Occipital lobe (tissue), 2 donors: ENCODE results near the gene CENPV. TPM values are rescaled to one million over a fixed set of nuclear protein-coding genes. Genes with fewer than 3 reads are reported as not detected.

Source experiments
- DNase-seq: peaks from one replicate; lab custom pipeline; 2025; lab: John Stamatoyannopoulos, UW
- total RNA-seq: library from RNA; depleted of rRNA; stranded (reverse); fragments of >200 nt; gene quantifications from one replicate; pipeline ENCODE4 v1.2.3, GENCODE V29; 2014

The CENPV gene
- total RNA-seq, 1 donor from 2014 or later = 95.5 TPM

DNA sequence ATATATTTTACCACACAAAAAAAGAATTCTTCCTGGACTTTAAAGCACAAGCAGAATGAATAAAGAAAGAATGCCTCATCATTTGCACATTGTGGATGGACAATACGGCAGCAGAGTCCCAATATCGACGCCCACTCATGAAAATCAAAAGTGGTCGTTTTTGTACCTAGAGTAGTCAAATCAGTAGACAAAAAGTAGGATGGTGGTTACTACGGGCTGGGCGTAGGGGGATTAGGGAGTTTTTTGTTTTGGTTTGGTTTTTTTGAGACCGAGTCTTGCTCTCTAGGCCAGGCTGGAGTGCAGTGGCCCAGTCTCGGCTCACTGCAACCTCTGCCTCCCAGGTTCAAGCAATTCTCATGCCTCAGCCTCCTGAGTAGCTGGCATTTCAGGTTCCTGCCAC, 8.6 kb upstream of the CENPV start:
- no peak for DNase-seq

DNA sequence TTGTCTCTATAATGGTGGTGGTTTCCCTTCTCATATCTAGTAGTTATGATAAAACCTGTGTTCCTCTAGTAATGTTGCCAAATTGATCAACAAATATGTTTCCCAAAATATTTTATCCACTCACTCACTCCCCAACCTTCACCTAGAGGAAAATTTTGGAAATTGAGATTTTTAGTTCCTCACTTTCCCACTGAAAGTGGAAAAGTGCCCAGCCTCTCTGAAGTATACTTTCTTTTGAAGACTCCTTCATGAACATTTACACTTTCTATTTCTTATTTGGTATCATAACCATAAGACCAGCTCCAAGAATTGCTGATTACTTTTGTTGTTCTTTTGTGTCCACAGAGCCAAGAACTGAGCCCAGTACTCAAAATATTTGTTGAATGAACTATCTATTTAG, 5.1 kb upstream of the CENPV start:
- no peak for DNase-seq

DNA sequence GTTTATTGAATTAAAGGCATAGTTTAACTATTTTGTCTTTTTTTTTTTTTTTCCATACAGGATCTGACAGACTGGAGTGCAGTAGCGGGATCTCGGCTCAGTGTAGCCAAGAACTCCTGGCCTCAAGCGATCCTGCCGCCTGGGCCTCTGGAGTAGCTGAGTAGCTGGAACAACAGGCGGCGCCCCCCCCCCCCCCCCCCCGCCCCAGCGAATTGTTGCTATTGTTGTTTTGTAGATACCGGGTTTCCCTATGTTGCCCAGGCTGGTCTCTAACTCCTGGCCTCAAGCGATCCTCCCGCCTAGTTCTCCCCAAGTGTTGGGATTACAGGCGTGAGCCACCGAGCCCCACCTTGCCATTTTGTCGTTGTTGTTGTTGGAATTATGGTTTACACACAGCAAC, 1.3 kb upstream of the CENPV start:
- DNase-seq = no peak

DNA sequence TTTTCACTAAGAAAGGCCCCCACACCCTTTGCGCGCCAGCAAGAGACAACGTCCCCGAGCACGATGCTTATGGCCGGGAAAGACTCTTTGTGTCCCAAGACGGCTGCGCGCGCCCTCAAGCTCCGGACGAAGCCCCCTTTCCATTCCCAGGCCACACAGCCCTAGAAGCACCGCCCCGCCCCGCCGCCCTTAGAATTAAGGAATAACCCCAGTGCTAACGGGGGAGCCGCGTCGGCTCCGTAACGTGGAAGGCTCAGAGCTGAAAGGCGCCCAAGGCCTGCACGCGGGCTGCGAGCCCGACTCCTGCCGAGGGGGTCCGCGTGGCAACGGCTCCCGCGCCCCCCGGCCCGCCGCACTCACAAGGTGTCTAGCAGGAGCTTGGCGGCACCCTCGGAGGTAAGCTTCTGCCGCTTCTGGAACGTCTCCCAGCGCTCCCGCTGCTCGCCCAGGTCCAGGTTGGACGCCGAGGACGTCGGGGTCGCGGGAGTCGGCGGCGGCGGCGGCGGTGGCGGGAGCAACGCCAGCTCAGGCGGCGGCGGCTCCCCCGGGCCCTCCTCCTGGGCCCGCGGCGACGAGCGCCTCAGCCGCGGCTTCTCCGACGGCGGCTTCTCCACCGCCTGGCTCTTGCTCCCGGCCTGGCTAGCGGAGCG, 477 bp downstream of the CENPV start:
- DNase-seq = peak; percentile 16

DNA sequence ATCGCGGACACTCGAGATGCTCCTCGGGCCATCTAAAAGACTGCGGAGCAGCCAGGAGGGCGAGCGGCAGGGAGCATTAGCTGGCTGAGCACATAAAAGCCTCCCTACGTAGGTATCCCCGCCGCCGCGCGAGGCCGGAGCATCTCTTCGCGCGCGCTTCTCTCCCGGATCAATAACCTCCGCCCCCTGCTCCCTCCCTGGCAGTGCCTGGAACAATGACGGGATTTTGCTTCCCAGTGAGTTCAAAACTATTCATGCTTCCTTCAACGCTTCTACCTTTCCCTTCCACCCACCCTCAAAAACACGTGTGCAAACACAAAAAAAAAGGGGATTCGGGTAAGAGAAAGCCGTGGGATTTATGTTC, 984 bp downstream of the CENPV start:
- peak; percentile 19 for DNase-seq

DNA sequence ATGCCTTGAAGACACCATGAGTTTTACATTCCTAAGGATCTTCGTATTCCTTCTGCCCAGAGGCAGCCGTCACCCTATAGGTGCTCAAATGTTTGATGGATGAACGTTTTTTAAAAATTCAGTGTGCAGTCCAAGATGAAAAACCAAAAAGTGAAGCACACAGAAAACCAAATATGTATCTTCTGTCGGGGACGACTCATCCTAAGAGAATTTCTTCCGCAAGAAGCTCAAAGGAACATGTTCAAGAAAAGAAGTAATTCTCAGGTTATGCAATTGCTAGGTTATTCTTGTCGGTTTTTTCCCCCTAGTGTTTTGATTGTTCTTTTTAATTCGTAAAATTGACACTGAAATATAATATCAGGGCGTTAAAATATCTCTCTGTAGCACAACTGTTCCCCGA, 1.4 kb downstream of the CENPV start:
- no peak for DNase-seq

DNA sequence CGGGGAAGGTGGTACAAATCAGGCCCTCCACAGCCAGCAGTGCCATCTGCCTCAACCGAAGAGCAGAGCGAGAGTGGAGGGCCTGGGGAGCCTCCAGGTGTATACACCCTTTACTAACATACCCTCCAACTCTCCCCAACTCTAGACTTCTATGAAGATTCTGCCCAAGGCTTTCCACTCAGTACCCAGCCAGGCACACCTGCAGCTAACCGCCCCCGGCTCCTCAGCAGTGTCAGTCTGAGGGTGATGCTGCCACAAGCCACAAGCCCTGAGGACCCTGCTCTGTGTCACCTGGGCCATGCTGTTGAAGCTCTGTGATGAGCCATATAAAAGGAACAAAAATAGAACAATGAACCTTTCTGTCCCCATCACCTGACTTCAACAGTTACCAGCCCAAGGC, 3.8 kb downstream of the CENPV start:
- DNase-seq = no peak

DNA sequence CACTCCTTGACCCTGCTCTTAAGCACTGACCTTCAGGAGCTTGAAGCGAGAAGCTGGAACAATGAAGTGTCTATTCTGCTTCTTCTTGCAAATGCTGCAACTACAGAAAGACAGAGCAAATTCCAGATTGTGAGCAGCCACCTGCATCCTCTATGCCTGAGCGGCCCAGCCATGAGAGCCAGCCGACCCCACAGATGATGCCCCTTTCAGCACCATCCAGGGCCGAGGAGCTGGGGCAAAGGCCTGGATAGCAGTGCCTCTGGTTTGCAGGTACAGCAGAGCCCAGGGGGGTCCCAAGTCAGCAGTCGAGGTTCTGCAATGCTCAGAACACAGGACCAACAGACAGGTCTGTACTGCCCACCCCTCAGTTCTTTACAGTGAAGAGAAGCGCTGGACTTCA, 4.7 kb downstream of the CENPV start:
- DNase-seq = no peak

DNA sequence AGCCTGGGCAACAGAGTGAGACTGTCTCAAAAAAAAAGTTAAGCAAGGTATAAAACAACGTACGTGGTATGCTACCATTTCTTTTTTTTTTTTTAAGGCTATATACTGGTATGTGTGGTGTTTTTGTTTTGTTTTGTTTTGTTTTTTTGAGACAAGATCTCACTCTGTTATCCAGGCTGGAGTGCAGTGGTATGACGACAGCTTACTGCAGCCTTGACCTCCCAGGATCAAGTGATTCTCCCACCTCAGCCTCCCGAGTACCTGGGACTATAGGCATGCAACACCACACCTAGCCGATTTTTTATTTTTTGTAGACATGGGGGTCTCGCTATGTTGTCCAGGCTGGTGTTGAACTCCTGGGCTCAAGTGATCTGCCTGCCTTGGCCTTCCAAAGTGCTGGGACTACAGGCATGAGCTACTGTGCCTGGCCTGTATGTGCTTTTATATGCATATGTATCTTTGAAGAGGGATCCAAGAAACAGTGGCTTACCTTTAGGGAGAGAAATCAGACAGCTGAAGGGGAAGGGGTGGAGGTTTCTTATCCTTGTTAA, 6.5 kb downstream of the CENPV start:
- DNase-seq = no peak

DNA sequence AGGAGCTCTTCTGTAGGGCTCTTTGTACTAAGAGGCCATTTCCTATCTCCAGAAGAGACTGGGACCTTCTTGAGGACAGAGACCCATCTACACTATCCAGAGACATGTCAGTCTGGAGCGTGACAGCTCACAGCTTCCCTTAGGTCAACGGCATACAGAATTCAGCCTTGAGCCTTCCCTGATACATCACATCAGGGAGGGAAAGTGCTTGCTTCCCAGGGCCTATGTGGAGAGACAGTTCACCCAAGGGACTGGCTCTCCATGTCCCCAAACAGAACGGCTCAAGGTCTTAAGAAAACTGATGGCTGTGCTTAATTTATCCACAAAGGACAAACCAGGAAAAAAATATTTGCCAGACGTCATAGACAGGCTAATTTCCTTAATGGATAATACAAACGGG, 7.7 kb downstream of the CENPV start:
- DNase-seq = no peak

DNA sequence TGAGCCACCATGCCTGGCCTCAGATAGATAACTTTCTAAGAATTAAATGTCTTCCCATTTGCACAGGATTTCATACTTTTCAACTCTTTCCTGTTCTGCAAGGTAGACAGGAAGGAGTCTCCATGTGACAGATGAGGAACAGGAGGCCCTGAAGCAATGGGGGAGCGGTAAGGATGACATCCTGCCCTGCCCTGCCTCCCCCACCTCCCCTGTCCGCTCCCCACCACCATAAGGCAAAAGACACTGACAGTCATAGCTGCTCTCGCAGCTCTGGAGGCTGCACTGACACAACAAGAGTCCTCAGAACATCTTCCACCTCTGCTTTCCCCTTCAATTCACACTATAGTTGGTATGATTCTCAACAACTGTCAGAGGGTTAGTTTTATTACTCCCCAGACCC, 9.7 kb downstream of the CENPV start:
- no peak for DNase-seq

DNA sequence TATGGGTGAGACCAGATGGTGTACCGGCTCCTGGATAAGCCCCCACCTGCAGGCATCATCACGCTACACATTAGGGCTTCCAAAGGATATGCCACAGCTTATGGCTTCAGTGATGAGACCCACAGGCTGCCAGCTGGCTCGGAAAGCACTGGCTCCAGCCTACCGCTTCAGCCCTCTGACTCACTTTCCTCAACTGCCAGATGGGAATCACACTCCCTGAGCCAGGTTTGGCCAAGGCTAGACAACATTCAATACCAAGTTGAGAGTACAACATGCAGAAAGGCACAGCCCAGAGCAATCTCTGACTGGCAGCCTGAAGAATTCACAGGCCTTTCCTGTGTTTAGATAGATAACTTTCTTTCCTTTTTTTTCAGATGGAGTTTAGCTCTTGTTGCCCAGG, 10.3 kb downstream of the CENPV start:
- DNase-seq = peak; percentile 55

DNA sequence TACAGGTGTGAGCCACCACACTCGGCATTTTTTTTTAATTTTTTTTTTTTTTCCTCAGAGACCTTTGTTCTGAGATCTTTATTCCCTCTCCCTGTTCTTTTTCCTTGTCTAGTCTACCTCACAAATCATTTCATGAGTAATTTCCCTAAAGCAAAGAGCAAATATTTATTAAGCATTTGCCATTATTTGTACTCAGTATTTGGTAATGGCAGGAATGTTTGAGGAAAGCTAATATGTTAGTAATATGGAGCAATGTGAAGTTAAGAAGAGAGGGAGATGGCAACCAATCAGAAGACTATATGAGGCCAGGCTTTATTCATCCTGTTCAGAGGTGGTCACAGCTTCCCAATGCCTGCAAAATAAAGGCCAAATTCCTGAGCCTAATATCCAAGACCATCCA, 13.3 kb downstream of the CENPV start:
- no peak for DNase-seq

DNA sequence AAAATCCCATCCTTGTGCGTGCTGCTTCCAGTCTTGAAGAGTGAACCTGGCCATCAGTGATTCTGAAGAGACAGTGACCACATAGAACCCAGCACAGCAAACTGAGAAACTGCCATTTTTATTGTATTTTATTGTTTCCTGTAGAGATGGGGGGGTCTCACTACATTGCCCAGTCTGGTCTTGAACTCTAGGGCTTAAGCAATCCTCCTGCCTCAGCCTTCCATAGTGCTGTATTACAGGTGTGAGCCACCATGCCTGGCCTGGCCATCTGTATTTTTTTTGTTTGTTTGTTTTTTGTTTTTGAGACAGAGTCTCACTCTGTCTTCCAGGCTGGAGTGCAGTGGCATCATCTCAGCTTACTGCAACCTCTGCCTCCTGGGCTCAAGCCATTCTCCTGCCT, 13.9 kb downstream of the CENPV start:
- DNase-seq = no peak

DNA sequence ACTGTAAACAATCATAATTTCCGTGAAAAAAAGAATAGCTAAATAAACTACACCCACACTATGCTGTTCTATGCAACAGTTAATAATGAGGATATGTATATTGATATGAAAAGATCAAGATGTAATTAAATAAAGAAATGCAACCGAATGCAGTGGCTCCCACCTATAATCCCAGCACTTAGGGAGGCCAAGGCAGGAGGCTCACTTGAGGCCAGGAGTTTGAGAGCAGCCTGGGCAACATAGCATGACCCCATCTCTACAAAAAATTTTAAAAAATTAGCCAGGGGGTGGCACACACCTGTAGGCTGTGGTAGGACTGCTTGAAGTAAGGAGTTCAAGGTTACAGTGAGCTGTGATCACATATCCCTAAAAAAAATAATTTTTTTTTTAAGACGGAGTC, 14.9 kb downstream of the CENPV start:
- no peak for DNase-seq

DNA sequence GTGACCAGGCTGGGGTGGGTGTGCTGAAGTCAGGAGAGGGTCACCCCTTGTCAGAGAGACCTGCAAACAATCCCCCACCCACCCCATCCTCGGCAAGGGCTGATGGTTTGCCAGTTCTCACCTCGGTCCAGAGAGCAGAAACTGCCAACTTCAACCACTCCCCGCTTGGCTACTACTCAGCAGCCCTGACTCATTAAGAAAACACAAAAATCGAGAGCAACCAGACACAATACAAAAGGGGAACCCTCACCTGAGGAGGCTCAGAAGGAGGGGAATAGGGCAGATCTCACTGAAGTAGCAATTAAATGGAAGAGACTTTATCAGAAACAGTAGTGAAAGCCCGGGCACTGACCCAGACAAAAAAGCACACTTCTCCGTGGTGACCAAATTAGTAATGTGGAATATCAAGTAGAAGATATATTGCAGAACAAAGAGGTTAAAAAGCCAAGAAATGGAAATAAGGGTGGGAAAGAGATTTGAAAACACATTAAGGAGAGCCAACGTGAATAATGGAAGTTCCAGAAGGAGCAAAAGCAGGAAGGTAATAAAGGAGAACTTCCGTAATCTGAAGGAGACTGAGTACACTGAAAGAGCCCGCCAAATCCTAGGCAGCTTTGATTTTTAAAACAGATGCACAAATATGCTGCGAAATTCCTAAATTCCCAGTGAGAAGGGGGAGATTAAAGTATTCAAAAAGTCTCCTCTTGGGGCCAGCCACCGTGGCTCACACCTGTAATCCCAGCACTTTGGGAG, 23.6 kb downstream of the CENPV start:
- no peak for DNase-seq

DNA sequence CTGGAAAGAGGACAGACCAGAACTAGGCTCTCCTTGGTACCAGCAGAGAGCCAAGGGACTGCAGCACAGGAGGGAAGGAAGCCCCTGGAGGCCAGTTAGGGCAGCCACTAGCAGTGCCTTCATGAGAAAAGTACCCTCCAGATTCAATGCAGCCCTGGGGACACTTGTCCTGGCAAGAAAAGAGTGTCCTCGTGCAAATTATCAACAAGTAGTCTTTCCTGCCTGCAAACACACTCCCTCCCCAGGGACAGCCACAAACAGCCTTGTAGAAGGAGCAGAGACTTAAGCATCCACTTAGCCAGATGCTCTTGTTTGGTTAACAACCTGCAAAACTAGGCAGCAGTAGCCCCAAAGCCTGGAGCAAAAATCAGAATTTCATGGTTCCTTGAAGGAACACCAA, 24.3 kb downstream of the CENPV start:
- no peak for DNase-seq

DNA sequence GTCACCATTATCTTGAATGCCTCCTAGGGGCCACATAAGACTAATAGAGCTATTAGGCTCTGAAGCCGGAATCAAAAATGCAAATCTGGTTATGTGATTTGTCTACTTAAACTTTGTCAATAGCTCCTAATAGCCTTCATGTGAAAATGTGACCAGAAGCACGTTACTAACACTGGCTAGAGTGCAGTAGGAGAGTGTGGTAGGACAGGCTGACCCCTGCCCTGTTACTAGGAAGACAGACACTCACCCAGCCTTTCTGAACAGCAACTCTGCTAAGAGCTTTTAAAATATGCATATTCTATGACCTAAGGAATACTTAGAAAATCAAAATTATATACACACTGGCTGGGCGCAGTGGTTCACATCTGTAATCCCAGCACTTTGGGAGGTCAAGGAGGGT, 26.3 kb downstream of the CENPV start:
- no peak for DNase-seq

DNA sequence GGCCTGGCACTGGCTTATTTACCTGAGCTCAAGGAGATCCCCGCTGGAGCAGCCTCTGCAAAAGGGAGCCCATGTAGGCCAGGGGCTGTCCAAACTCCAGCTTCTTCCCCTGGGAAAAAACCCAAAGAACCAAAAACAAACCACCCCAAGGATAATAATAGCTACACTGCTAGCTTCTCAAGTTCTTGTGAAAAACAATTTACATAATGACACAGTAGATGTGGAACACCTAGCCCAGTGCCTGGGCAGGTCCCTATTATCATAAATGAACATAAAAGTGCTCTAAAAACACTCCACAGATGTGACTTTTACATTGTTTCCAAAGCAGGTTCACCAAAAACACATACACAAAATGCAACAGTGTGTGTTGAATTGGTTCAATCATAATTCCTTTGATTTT, 27.3 kb downstream of the CENPV start:
- no peak for DNase-seq

DNA sequence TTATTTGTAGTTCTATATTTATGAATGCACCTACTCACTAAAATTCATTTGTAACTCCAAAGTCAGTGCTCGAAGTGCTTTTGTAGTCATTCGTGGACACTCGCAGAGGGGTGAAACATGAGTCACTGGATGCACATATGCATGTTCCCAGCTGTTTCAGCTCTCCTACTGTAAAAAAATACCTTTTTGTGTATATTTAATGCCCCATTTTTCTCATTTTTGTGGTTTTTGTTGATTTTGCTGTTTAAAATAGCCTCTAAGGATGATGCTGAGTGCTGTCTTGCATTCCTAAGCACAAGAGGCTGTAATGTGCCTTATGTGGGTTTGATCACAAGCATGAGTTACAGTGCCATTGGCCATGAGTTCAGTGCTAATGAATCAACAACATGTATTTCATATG, 30.6 kb downstream of the CENPV start:
- no peak for DNase-seq

DNA sequence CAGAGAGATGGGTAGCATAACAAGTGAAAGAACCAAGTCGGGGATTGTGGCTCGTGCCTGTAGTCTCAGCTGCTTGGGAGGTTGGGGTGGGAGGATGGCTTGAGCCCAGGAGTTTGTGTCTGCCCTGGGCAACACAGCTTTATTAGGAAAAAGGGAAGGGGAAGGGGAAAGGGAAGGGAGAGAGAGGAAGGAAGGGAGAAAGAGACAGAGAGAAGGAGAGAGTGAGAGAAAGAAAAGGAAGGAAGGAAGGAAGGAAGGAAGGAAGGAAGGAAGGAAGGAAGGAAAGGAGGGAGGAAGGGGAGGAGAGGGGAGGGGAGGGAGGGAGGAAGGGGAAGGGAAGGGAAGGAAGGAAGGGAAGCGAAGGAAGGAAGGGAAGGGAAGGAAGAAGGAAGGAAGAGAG, 33.3 kb downstream of the CENPV start:
- DNase-seq = no peak

DNA sequence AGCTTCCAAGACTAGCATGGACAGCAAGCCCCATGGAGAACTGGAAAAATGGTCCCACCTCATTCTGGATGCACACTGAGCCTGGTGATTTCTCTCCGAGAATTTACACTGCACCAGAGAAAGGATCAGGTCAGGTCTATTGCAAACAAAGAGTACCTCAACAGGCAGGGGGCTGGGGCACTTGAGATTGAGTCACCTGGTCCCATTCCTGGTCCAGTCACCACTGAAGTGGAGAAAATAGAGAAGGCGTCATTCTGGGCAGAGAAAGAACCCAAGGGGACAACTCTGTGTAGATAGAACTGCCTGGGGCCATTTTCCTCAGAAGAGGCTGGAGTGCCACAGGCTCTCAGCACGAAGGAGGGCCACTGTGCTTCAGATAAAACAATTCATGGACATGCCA, 38.4 kb downstream of the CENPV start:
- no peak for DNase-seq

DNA sequence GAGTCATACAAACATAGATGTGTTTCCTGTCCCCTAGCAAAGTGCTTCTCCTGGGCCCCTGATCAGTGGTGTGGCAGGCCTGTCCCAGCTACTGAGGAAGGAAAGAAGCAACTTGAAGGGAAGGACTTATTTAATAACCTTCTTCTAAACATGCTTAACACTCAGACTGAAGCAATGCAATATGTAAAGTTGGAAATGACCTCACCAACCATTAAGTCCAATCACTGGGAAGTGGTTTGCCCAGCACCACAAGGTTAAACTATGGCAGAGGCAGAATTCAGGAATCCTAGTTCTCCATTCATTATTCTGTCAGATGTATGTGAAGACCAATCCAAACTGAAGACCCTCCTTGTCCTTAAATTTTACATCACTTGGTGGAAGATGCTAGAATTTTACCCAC, 39.1 kb downstream of the CENPV start:
- DNase-seq = no peak
